ENCODE results near the gene HS3ST2. TPM values are rescaled to one million over a fixed set of nuclear protein-coding genes. Genes with fewer than 3 reads are reported as not detected.

Gene HS3ST2
- total and polyA plus RNA-seq, 2 donors (not counting 3 experiments of a cell fraction or from before 2014, with no cell fraction given) = not detected

DNA sequence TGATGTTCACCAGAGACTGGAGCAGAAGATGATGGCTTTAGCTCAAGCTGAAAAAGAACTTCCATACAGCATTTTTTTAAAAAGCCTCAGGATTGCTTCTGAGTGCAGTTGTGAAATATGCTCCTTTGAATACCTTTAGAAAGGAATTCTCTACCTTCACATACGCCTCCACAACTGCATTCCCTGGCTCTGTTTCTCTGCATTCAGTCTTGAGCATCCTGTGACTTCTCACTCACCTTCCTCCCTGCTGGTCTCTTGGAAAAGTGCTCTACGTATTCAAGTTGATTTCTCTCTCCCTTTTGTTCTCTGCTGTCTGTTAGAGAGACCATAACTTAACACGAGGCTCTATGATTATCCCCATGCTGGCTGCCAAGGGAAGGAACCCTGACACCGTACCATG is 34.5 kb downstream of the HS3ST2 start:
- no peaks in the 10 kb centered on the region for H3K9me1 ChIP-seq (replicated peaks; ENCODE audit: control insufficient read depth, extremely low read depth, insufficient read depth, low read length)
- ChIA-PET CTCF (no interaction called here), POLR2A (no interaction called here)
- no peak overlapping the region for H3K4me2 ChIP-seq (ENCODE audit: insufficient read depth, low read length)
- H2AFZ ChIP-seq (ENCODE audit: low read depth, low read length) = no peak overlapping the region
- H3K9me3 ChIP-seq (replicated peaks; ENCODE audit: control insufficient read depth, insufficient read depth, low read length) = no peaks in the 10 kb centered on the region
- H4K20me1 ChIP-seq (replicated peaks; ENCODE audit: control insufficient read depth, extremely low read depth, insufficient read depth, low read length) = no peaks in the 10 kb centered on the region
- no peak overlapping the region for H3K4me3 ChIP-seq (replicated peaks in 1 of 3; ENCODE audit: insufficient read depth in 1 of 3, low read depth in 1 of 3, low read length in 3 of 3)
- H3K79me2 ChIP-seq (ENCODE audit: control insufficient read depth, insufficient read depth, low read length) = no peaks in the 10 kb centered on the region
- DNase-seq (ENCODE audit: low read depth, low spot score) = no peak
- intact Hi-C loops (cut with micrococcal nuclease) = no loop called here
- no peak for TF ChIP-seq POLR2A (IDR thresholded peaks at IDR 0.05; ENCODE audit: low read depth, low read length)
- no peak for TF ChIP-seq MYC (IDR thresholded peaks at IDR 0.05; ENCODE audit: low read depth, low read length)
- no peak for TF ChIP-seq POLR2AphosphoS5 (IDR thresholded peaks at IDR 0.05; ENCODE audit: insufficient read depth, low read depth, low read length)
- TF ChIP-seq GATA2 (IDR thresholded peaks at IDR 0.05; ENCODE audit: insufficient read depth, insufficient read length, low read depth, low read length) = no peak
- TF ChIP-seq, protein P1, sequence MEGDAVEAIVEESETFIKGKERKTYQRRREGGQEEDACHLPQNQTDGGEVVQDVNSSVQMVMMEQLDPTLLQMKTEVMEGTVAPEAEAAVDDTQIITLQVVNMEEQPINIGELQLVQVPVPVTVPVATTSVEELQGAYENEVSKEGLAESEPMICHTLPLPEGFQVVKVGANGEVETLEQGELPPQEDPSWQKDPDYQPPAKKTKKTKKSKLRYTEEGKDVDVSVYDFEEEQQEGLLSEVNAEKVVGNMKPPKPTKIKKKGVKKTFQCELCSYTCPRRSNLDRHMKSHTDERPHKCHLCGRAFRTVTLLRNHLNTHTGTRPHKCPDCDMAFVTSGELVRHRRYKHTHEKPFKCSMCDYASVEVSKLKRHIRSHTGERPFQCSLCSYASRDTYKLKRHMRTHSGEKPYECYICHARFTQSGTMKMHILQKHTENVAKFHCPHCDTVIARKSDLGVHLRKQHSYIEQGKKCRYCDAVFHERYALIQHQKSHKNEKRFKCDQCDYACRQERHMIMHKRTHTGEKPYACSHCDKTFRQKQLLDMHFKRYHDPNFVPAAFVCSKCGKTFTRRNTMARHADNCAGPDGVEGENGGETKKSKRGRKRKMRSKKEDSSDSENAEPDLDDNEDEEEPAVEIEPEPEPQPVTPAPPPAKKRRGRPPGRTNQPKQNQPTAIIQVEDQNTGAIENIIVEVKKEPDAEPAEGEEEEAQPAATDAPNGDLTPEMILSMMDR (IDR thresholded peaks at IDR 0.05; ENCODE audit: extremely low read depth in 1 of 2, insufficient read depth in 1 of 2, low read depth in 1 of 2, low read length in 2 of 2) = no peak
- TF ChIP-seq, protein P2, sequence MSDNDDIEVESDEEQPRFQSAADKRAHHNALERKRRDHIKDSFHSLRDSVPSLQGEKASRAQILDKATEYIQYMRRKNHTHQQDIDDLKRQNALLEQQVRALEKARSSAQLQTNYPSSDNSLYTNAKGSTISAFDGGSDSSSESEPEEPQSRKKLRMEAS (IDR thresholded peaks at IDR 0.05; ENCODE audit: insufficient read depth, insufficient read length) = no peak
- TF ChIP-seq EZH2 (IDR thresholded peaks at IDR 0.05; ENCODE audit: borderline replicate concordance, low read depth, low read length, severe bottlenecking) = no peak
- TF ChIP-seq FOS (IDR thresholded peaks at IDR 0.05; ENCODE audit: borderline replicate concordance, insufficient read depth, low read length) = no peak
- no peak for TF ChIP-seq JUN (IDR thresholded peaks at IDR 0.05; ENCODE audit: borderline replicate concordance, insufficient read depth, insufficient read length, low read depth)
- H3K36me3 ChIP-seq (ENCODE audit: control insufficient read depth in 2 of 2, extremely low read depth in 1 of 2, insufficient read depth in 2 of 2, low read length in 2 of 2) = no peaks in the 10 kb centered on the region
- dilution Hi-C loops (cut with MboI; ENCODE audit: extremely low pct_ligation_motif_present, low sequenced_read_pairs) = no loop called here
- H3K9ac ChIP-seq (replicated peaks; ENCODE audit: extremely low read depth, insufficient read depth, low read length) = no peak overlapping the region
- FAIRE-seq = no peak
- no peak overlapping the region for H3K27ac ChIP-seq (ENCODE audit: insufficient read depth, low read depth, low read length)
- no peaks in the 10 kb centered on the region for H3K4me1 ChIP-seq (ENCODE audit: control insufficient read depth, extremely low read depth, insufficient read depth, low read length)
- no TSS peak for BruUV-seq (replicated peaks)
- H3K27me3 ChIP-seq (ENCODE audit: control insufficient read depth in 2 of 2, insufficient read depth in 2 of 2, low read length in 2 of 2) = no peaks in the 10 kb centered on the region

Measured in endothelial cell of umbilical vein (primary cell).